Measurements from ENCODE around the gene CCDC157.

DNA sequence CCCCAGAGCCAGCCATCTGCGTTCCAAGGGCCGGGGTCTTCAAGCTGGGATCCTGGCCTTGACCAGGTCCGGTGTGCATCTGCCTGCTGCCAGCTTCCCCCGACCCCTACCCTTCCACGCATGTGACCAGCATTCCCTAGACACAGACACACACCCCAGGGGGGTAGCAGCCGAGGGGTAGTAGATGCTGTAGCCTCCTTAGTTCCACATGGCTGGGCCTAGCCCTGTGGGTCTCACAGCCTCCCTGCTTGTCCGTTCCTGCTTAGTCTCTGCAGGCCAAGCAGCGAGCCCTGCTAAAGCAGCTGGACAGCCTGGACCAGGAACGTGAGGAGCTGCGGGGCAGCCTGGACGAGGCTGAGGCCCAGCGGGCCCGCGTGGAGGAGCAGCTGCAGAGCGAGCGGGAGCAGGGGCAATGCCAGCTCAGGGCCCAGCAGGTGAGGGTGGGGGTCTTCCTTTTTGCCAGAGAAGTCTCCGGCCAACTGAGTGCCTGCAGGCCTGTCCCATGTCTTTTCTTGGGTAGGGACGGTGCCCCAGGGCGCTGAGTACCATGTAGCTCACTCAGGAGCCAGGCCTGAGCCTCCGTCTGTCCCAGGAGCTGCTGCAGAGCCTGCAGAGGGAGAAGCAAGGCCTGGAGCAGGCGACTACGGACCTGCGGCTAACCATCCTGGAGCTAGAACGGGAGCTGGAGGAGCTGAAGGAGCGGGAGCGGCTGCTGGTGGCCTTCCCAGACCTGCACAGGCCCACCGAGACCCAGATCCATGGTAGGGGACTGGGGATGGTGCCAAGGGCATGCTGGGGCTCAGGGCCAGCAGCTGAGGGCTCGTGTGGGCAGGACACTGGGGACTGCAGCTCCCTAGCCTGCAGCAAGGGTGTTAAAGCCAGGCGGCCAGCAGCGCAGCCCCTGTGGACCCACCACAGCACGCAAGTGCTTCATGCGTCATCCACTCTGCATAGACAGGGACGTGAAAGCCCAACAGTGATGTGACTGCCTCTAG lies 16.8 kb downstream of the CCDC157 start:
- TF ChIP-seq, protein P1, sequence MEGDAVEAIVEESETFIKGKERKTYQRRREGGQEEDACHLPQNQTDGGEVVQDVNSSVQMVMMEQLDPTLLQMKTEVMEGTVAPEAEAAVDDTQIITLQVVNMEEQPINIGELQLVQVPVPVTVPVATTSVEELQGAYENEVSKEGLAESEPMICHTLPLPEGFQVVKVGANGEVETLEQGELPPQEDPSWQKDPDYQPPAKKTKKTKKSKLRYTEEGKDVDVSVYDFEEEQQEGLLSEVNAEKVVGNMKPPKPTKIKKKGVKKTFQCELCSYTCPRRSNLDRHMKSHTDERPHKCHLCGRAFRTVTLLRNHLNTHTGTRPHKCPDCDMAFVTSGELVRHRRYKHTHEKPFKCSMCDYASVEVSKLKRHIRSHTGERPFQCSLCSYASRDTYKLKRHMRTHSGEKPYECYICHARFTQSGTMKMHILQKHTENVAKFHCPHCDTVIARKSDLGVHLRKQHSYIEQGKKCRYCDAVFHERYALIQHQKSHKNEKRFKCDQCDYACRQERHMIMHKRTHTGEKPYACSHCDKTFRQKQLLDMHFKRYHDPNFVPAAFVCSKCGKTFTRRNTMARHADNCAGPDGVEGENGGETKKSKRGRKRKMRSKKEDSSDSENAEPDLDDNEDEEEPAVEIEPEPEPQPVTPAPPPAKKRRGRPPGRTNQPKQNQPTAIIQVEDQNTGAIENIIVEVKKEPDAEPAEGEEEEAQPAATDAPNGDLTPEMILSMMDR (conservative IDR thresholded peaks at IDR 0.05; ENCODE audit: low read depth, low read length): no peak
- TF ChIP-seq POLR2A (IDR thresholded peaks at IDR 0.05; ENCODE audit: low read depth, low read length) (no peak), FOS (IDR thresholded peaks at IDR 0.05; ENCODE audit: low read depth, low read length) (no peak), SMC3 (IDR thresholded peaks at IDR 0.05; ENCODE audit: low read depth, low read length) (no peak), RAD21 (IDR thresholded peaks at IDR 0.05; ENCODE audit: low read length) (no peak)
- TF ChIP-seq, protein P2, sequence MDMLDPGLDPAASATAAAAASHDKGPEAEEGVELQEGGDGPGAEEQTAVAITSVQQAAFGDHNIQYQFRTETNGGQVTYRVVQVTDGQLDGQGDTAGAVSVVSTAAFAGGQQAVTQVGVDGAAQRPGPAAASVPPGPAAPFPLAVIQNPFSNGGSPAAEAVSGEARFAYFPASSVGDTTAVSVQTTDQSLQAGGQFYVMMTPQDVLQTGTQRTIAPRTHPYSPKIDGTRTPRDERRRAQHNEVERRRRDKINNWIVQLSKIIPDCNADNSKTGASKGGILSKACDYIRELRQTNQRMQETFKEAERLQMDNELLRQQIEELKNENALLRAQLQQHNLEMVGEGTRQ (IDR thresholded peaks at IDR 0.05; ENCODE audit: low read depth, low read length): no peak

All from IMR-90 (cell line).